Transverse colon (tissue), 4 donors: ENCODE measurements around the gene SESN3.

Source experiments
- CTCF ChIP-seq, 5 experiments: fragments of 200-600 bp in 3 of 5; fragments of 450-650 bp in 2 of 5; sonication (generic) in 3 of 5; IDR thresholded peaks; 1 replicate in 2 of 5; 2 replicates in 3 of 5; pipeline ENCODE4 v1.5.1; 2016 to 2017; ENCODE audit warnings: antibody characterized with exemption in 5 of 5, inconsistent platforms in 3 of 5, mild to moderate bottlenecking in 2 of 5, moderate library complexity in 1 of 5
- EP300 ChIP-seq: sonication (generic); formaldehyde crosslinking; IDR thresholded peaks from one replicate; pipeline ENCODE4 v1.6.1; 2017; ENCODE audit warnings: antibody characterized with exemption, low read depth
- POLR2A ChIP-seq: fragments of 450-650 bp; IDR thresholded peaks from one replicate; pipeline ENCODE4 v1.6.1; 2016; ENCODE audit warnings: antibody characterized with exemption, mild to moderate bottlenecking, moderate library complexity
- POLR2AphosphoS5 ChIP-seq, 3 donors: sonication (generic); formaldehyde crosslinking; IDR thresholded peaks; one replicate each; pipeline ENCODE4 v1.6.1; 2016; ENCODE audit warnings: antibody characterized with exemption in 3 of 3

- TF ChIP-seq CTCF (IDR thresholded peaks at IDR 0.05), result no peak
- no peak for TF ChIP-seq POLR2A
- no peak for TF ChIP-seq EP300
- TF ChIP-seq POLR2AphosphoS5 (IDR thresholded peaks at IDR 0.05), result no peak
Measured at GRCh38 chr11:95152876-95153856, 77.8 kb downstream of the SESN3 start.
